Breast epithelium (tissue), 3 donors: Measurements from ENCODE around the gene CHCHD6.

Source experiments
- POLR2A ChIP-seq: fragments of 450-650 bp; IDR thresholded peaks from one replicate; pipeline ENCODE4 v1.6.1; 2016; ENCODE audit warnings: antibody characterized with exemption, mild to moderate bottlenecking, moderate library complexity
- POLR2AphosphoS5 ChIP-seq, 3 donors: sonication (generic); formaldehyde crosslinking; IDR thresholded peaks; one replicate each; pipeline ENCODE4 v1.6.1; 2017; ENCODE audit warnings: antibody characterized with exemption in 3 of 3
- TF ChIP-seq, protein P1 (sequence below), 3 donors: fragments of 450-650 bp; IDR thresholded peaks; one replicate each; pipeline ENCODE4 v1.5.1; 2016 to 2017; ENCODE audit warnings: antibody characterized with exemption in 3 of 3, mild to moderate bottlenecking in 3 of 3, moderate library complexity in 3 of 3

GRCh38 chr3:126683069-126683468 is 21.0 kb upstream of the CHCHD6 start:
- no peak for TF ChIP-seq POLR2AphosphoS5 (IDR thresholded peaks at IDR 0.05)
- TF ChIP-seq, protein P1, sequence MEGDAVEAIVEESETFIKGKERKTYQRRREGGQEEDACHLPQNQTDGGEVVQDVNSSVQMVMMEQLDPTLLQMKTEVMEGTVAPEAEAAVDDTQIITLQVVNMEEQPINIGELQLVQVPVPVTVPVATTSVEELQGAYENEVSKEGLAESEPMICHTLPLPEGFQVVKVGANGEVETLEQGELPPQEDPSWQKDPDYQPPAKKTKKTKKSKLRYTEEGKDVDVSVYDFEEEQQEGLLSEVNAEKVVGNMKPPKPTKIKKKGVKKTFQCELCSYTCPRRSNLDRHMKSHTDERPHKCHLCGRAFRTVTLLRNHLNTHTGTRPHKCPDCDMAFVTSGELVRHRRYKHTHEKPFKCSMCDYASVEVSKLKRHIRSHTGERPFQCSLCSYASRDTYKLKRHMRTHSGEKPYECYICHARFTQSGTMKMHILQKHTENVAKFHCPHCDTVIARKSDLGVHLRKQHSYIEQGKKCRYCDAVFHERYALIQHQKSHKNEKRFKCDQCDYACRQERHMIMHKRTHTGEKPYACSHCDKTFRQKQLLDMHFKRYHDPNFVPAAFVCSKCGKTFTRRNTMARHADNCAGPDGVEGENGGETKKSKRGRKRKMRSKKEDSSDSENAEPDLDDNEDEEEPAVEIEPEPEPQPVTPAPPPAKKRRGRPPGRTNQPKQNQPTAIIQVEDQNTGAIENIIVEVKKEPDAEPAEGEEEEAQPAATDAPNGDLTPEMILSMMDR (IDR thresholded peaks at IDR 0.05) = no peak
- TF ChIP-seq POLR2A = no peak
